Fibroblast of skin of right biceps (primary cell): ENCODE data around the gene FAM149B1.
A peak's percentile ranks its signal among the peaks of the same experiment; 100 is the strongest.
"Not testable (repeated sequence)": the region's sequence is repeated elsewhere in the genome, so short reads cannot be mapped to it uniquely, and the experiment has no call there.

Source experiments
- DNase-seq: peaks from one replicate; pipeline ENCODE4 v3.0.0-alpha.2; 2013

The FAM149B1 gene

GRCh38 chr10:73238990-73239566, 71.2 kb downstream of the FAM149B1 start:
- no peak for DNase-seq

DNA sequence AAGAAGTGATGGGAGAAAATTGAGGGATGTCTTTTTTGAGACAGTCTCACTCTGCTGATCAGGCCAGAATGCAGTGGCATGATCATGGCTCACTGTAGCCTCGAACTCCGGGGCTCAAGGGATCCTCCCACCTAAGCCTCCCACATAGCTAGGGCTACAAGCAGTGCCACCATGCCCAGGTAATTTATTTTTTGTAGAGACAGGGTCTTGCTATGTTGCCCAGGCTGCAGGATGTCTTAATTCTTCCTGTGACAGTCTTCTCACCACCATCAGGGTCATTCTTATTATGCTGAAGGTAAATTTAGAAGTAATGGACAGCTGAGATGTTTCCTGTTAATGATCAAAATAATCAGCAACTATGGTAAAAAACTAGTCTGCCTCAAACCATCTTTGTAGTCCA, 72.0 kb downstream of the FAM149B1 start:
- DNase-seq = no peak

- no peak for DNase-seq
Measured at GRCh38 chr10:73244866-73245477, 77.1 kb downstream of the FAM149B1 start.

DNA sequence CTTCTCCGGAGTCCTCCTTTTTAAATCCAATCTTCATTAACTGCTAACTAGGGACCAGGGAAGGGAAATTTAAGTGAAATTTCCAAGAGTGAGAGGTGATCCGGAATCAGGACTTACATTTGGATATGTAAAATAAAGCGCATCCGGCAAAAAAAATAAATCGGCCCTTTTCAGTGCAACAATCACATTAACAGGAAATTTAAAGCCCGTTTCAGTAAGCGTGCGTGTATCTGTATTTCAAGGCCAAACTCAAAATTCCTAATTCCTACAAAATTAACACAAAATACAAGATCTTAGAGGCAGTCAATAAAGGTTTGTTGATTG, 78.4 kb downstream of the FAM149B1 start:
- DNase-seq = no peak

- peak; percentile 95 for DNase-seq
Measured at GRCh38 chr10:73246646-73247508, 79.0 kb downstream of the FAM149B1 start, which contains the start of gene DNAJC9. Gene DNAJC9, minus strand, starts transcription at chr10:73247255. Its CDS starts 66 bp downstream, at chr10:73247189.

DNA sequence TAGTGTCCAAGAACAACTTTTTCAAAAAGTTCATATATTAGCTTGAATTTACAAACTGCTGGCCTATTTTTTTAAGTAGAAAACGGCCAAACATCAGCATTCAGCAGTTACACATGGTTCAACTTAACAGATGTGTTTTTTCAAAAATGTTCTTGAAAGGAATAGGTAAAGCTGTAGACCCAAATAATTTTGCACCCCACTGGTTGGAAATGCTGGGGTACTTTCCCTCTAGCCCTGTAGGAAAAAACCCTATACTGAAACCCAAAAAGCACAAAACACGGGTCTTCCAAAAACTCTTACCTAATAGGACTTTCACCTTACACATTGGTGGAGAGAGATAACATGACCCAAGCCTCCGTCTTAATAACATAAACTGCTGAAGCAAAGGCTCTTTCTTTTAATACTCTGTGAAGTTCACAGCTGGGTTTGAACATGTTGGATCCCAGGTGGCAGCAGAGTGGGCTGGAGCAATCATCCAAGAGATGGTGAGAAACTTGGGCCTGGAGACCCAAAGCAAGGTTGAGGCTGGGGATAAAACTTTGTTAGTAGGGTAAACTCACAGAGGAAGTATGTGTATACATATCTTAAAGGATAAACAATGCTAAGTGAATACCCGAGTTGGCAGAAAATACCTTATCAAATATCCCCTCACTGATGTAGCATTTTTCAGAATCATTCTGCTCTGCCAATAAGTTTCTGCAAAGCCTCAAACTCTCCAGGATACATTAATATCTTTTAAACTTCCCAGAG, 79.8 kb downstream of the FAM149B1 start:
- DNase-seq = no peak

- no peak for DNase-seq
Measured at GRCh38 chr10:73248259-73248724, 80.4 kb downstream of the FAM149B1 start.

- no peak for DNase-seq
Measured at GRCh38 chr10:73251683-73252444, 83.9 kb downstream of the FAM149B1 start.

GRCh38 chr10:73252445-73253224, 84.7 kb downstream of the FAM149B1 start, which contains the start of gene MRPS16:
Gene MRPS16, minus strand, starts transcription at chr10:73252644. Its CDS starts 162 bp downstream, at chr10:73252482.
- peak; percentile 97 for DNase-seq

GRCh38 chr10:73253225-73253555, 85.3 kb downstream of the FAM149B1 start:
- DNase-seq = no peak

DNA sequence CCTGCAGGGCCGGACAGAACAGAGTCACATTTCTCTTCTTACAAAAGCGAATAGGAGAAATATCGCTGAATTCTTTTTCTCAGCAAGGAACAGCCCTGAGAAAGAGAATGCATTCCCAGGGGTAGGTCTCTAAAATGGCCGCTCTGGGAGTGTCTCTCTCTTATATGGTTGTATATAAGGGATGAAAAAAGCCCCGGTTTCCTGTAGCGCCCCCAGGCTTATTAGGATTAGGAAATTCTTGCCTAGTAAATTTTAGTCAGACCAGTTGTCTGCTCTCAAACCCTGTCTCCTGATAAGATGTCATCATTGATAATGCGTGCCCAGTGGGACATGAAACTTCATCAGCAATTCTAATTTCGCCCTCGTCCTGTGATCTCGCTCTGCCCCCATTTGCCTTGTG, 90.7 kb downstream of the FAM149B1 start:
- not testable (repeated sequence) for DNase-seq

- no peak for DNase-seq
Measured at GRCh38 chr10:73261362-73261995, 93.6 kb downstream of the FAM149B1 start.

GRCh38 chr10:73262105-73262730, 94.3 kb downstream of the FAM149B1 start:
- peak; percentile 73 for DNase-seq

DNA sequence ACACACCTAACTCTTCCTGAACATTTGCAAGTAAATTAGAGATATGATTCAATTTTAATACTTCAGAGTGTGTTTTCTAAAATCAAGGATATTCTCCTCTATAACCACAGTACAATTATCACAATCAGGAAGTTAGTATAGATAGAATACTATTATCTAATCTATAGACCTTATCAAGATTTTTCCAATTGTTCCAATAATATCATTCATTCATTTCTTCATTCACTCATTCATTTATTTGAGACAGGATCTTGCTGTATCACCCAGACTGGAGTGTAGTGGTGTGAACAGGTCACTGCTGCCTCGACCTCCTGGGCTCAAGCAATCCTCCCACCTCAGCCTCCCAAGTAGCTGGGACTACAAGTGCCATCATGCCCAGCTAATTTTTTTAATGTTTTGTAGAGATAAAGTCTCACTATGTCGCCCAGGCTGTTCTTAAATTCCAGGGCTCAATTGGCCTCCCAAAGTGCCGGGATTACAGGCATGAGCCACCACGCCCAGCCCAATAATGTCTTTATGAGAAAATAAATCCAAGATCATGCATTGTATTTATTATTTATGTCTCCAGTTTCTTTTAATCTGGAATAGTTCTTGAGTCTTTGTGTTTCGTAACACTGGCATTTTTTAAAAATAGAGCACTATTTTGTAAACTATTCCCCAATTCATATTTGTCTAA, 95.1 kb downstream of the FAM149B1 start:
- no peak for DNase-seq

DNA sequence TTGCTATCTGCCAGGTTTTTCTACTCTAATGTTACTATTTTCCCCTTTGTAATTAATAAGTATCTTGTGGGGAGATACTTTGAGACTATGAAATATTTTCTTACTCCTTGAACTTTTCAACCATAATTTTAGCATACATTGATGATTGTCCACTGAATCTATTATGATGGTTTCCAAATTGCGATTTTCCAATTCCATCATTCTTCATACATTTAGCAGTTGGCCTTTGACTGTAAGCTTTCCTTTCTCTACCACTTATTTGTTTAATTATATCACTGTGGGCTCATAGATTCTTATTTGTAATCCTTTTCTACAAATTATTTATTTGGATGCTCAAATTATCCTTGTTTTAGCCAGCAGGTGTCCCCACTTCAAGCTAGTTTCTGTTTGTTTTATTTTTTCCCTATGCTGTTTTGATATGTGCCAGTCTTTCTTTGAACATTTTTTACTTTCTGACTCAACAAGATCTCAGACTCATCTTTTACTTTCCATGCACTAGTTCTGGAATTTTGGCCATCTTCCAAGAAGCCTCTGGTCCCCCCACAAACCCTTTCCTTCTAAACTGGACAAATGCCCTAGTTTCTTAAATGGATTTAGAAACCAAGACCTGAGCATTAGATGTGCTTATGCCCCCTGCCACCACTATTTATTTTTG, 95.9 kb downstream of the FAM149B1 start:
- DNase-seq = peak; percentile 63

- DNase-seq = no peak
Measured at GRCh38 chr10:73264423-73264822, 96.5 kb downstream of the FAM149B1 start.

DNA sequence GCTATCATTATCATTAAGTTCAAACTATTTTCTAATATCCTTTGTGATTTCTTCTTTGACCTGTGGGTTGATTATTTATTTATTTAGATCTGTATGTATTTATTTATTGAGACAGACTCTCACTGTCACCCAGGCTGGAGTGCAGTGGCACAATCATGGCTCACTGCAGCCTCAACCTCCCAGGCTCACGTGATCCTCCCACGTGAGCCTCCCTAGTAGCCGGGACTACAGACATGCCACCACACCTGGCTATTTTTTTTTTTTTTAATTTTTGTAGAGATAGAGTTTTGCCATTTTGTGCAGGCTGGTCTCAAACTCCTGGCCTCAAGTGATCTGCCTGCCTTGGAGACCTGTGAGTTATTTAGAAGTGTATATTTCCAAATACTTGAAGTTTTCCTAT, 113.2 kb downstream of the FAM149B1 start:
- no peak for DNase-seq

DNA sequence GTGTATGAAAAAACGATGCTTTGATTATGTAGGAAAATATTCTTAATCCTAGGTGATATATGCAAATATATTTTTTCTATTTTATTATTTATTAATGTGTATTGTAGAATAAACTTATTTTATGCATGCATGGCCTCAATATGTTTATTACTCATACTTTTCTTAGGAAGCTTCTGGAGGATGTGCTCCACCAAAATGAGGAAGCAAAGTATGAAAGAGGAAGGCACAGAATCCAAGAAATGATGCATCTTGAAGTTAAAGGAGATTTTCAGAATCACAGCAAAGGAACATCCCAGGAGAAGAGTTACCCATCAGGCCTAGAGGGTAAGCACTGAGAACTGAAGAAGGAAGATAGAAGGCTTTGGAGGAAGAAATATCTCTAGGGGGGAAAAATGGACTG, 119.5 kb downstream of the FAM149B1 start:
- no peak for DNase-seq

DNA sequence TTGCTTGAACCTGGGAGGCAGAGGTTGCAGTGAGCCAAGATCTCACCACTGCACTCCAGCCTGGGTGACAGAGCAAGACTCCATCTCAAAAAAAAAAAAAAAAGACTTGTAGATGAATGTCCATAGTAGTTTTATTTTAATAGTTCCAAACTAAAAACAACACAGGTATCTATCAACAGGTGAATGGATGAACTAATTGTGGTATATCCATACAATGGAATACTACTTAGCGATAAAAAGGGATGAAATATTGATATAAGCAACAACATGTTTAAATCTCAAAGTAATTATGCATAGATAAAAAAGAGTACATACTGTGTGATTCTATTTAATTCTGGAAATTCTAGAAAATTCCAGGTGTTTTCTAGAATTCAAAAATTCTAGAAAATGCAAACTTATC, 122.0 kb downstream of the FAM149B1 start:
- DNase-seq = no peak
